CD8-positive, alpha-beta memory T cell (primary cell): ENCODE results near the gene TDRD10. TPM values are rescaled to one million over a fixed set of nuclear protein-coding genes. Genes with fewer than 3 reads are reported as not detected.
"Not testable (repeated sequence)": the region's sequence is repeated elsewhere in the genome, so short reads cannot be mapped to it uniquely, and the experiment has no call there.

ENCODE experiments used
- CTCF ChIA-PET: fragments of 350-600 bp; sonication (Branson Sonifier 250); formaldehyde crosslinking; loops from one replicate; lab custom pipeline; 2021; ENCODE audit warnings: antibody characterized with exemption; lab: Charles Lee
- POLR2A ChIA-PET: fragments of 350-600 bp; sonication (Branson Sonifier 250); formaldehyde crosslinking; loops from one replicate; lab custom pipeline; 2021; ENCODE audit warnings: antibody characterized with exemption; lab: Charles Lee
- DNase-seq, 5 donors: peaks; one replicate each; pipeline versions ENCODE4 v3.0.0 to v3.0.0-alpha.2; 2020 to 2022; ENCODE audit warnings: mixed read lengths in 1 of 5
- H3K27ac ChIP-seq: one replicate; pipeline ENCODE4 v1.7.0; 2013; ENCODE audit warnings: low read depth, mild to moderate bottlenecking, low read length, moderate library complexity
- H3K27me3 ChIP-seq: 2 replicates; pipeline ENCODE4 v1.7.0; 2013; ENCODE audit warnings: low read length, mild to moderate bottlenecking; ENCODE audit not compliant: insufficient read depth, poor library complexity, severe bottlenecking
- H3K36me3 ChIP-seq: 2 replicates; pipeline ENCODE4 v1.7.0; 2013; ENCODE audit warnings: mild to moderate bottlenecking, low read length, moderate library complexity; ENCODE audit not compliant: insufficient read depth
- H3K4me1 ChIP-seq: 2 replicates; pipeline ENCODE4 v1.7.0; 2013; ENCODE audit warnings: mild to moderate bottlenecking, low read length, moderate library complexity; ENCODE audit not compliant: insufficient read depth
- H3K4me3 ChIP-seq: 2 replicates; pipeline ENCODE4 v1.7.0; 2013; ENCODE audit warnings: mild to moderate bottlenecking, low read length
- H3K9me3 ChIP-seq: 2 replicates; pipeline ENCODE4 v1.7.0; 2013; ENCODE audit warnings: mild to moderate bottlenecking, low read length
- H3K27ac Mint-ChIP-seq, 8 donors: one replicate each; pipeline ENCODE4 v1.8.0; 2020 to 2021; ENCODE audit warnings: mixed read lengths in 8 of 8, mild to moderate bottlenecking in 6 of 8, inconsistent platforms in 3 of 8, moderate library complexity in 3 of 8
- H3K27me3 Mint-ChIP-seq, 2 donors: one replicate each; pipeline ENCODE4 v1.8.0; 2020 to 2021; ENCODE audit warnings: mixed read lengths in 2 of 2, mild to moderate bottlenecking in 1 of 2, moderate library complexity in 1 of 2
- H3K36me3 Mint-ChIP-seq, 3 donors: one replicate each; pipeline ENCODE4 v1.8.0; 2020 to 2021; ENCODE audit warnings: mixed read lengths in 3 of 3, inconsistent platforms in 1 of 3, mild to moderate bottlenecking in 1 of 3
- H3K4me1 Mint-ChIP-seq, 3 donors: one replicate each; pipeline ENCODE4 v1.8.0; 2020 to 2021; ENCODE audit warnings: mixed read lengths in 3 of 3, inconsistent platforms in 1 of 3, mild to moderate bottlenecking in 1 of 3
- H3K4me3 Mint-ChIP-seq, 7 donors: one replicate each; pipeline ENCODE4 v1.8.0; 2020 to 2021; ENCODE audit warnings: mixed read lengths in 7 of 7, mild to moderate bottlenecking in 6 of 7, moderate library complexity in 4 of 7, inconsistent platforms in 2 of 7
- H3K9me3 Mint-ChIP-seq, 5 donors: one replicate each; pipeline ENCODE4 v1.8.0; 2020 to 2022; ENCODE audit warnings: mixed read lengths in 5 of 5, mild to moderate bottlenecking in 3 of 5, moderate library complexity in 2 of 5, inconsistent platforms in 1 of 5
- polyA plus RNA-seq: library from polyadenylated mRNA; unstranded; fragments of 300-500 nt; fragmentation: Illumina TruSeq; gene quantifications from one replicate; pipeline ENCODE4 v1.2.3, GENCODE V29; 2021
- total RNA-seq, 2 experiments: library from RNA; stranded (reverse); gene quantifications; one replicate each; pipeline ENCODE4 v1.2.3, GENCODE V29; 2021

The TDRD10 gene
- total and polyA plus RNA-seq, 3 experiments from 2014 or later = not detected

GRCh38 chr1:154483941-154484803 is 17.8 kb upstream of the TDRD10 start:
- no peaks in the 10 kb centered on the region for H3K9me3 Mint-ChIP-seq
- H3K4me1 ChIP-seq = no peaks in the 10 kb centered on the region
- DNase-seq = no peak
- no peak overlapping the region for H3K27ac ChIP-seq
- H3K36me3 Mint-ChIP-seq = no peaks in the 10 kb centered on the region
- H3K27me3 ChIP-seq = no peaks in the 10 kb centered on the region
- H3K9me3 ChIP-seq = no peaks in the 10 kb centered on the region
- no peaks in the 10 kb centered on the region for H3K36me3 ChIP-seq
- H3K4me1 Mint-ChIP-seq = peaks cover 0 to 2% (median 0%) of the 10 kb centered on the region in 3 donors
- peak overlapping the region in 1 of 8 donors; percentile 88 for H3K27ac Mint-ChIP-seq
- POLR2A ChIA-PET = no interaction called here
- peaks cover 0 to 3% of the 10 kb centered on the region in 2 donors for H3K27me3 Mint-ChIP-seq
- no peak overlapping the region for H3K4me3 Mint-ChIP-seq
- H3K4me3 ChIP-seq = no peak overlapping the region
- CTCF ChIA-PET = no interaction called here

- no peaks in the 10 kb centered on the region for H3K36me3 ChIP-seq
- ChIA-PET POLR2A (no interaction called here), CTCF (no interaction called here)
- no peak overlapping the region for H3K4me3 Mint-ChIP-seq
- H3K36me3 Mint-ChIP-seq = no peaks in the 10 kb centered on the region
- peaks cover 0 to 3% of the 10 kb centered on the region in 2 donors for H3K27me3 Mint-ChIP-seq
- H3K27ac ChIP-seq = no peak overlapping the region
- H3K9me3 ChIP-seq = no peaks in the 10 kb centered on the region
- no peaks in the 10 kb centered on the region for H3K4me1 Mint-ChIP-seq
- H3K4me3 ChIP-seq = no peak overlapping the region
- no peaks in the 10 kb centered on the region for H3K9me3 Mint-ChIP-seq
- no peaks in the 10 kb centered on the region for H3K4me1 ChIP-seq
- H3K27me3 ChIP-seq = no peaks in the 10 kb centered on the region
- no peak overlapping the region for H3K27ac Mint-ChIP-seq
- no peak for DNase-seq
Measured at GRCh38 chr1:154485106-154485505, 16.9 kb upstream of the TDRD10 start.

DNA sequence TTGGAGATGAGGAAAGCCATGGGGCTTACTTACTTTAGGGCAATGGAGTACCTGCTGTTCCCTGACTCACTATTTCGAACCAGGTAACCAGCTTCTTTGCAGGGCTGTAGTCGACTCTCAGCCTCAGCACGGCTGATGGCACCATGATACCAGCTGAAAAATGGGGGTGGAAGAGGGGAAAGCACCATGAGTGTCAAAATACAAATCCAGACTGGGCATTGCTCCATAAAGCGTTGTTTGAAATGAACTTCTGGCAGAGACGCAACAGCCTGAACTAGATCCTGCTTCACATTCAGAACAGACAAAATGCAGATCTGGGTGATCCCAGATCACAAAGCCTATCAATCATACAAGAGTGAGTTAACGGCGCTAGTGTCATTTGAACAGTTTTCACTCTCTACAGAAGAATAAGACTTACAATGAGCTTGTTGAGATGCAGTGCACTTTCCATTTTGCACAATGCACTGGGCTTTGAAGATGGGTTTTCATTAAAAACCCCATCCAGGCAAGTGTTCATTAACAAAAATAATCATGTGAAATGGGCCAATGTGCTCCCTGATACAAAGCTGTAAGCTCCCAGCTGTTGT is 16.0 kb upstream of the TDRD10 start:
- H3K36me3 Mint-ChIP-seq = no peaks in the 10 kb centered on the region
- Histone ChIP-seq H3K27me3 (no peaks in the 10 kb centered on the region), H3K4me1 (no peaks in the 10 kb centered on the region), H3K27ac (no peak overlapping the region), H3K36me3 (no peaks in the 10 kb centered on the region), H3K4me3 (no peak overlapping the region), H3K9me3 (no peaks in the 10 kb centered on the region)
- no peak for DNase-seq
- H3K4me3 Mint-ChIP-seq = no peak overlapping the region
- H3K4me1 Mint-ChIP-seq = no peaks in the 10 kb centered on the region
- CTCF ChIA-PET = interaction anchor here (0.8 kb wide), 1 partner anchor 274 kb away, joined by 3 read pairs; no protein-coding TSS in a partner anchor
- POLR2A ChIA-PET = no interaction called here
- H3K9me3 Mint-ChIP-seq = no peaks in the 10 kb centered on the region
- H3K27me3 Mint-ChIP-seq = peaks cover 0 to 3% of the 10 kb centered on the region in 2 donors
- no peak overlapping the region for H3K27ac Mint-ChIP-seq

GRCh38 chr1:154486756-154487155 is 15.3 kb upstream of the TDRD10 start:
- H3K4me1 ChIP-seq, DNase-seq, H3K27ac ChIP-seq, H3K27me3 Mint-ChIP-seq, H3K36me3 Mint-ChIP-seq, H3K27ac Mint-ChIP-seq, H3K4me3 ChIP-seq, H3K9me3 Mint-ChIP-seq, H3K36me3 ChIP-seq, H3K4me1 Mint-ChIP-seq, H3K9me3 ChIP-seq, H3K27me3 ChIP-seq, H3K4me3 Mint-ChIP-seq, POLR2A ChIA-PET: not testable (repeated sequence)
- CTCF ChIA-PET = interaction anchor here (0.8 kb wide), 1 partner anchor 273 kb away, joined by 3 read pairs; no protein-coding TSS in a partner anchor

DNA sequence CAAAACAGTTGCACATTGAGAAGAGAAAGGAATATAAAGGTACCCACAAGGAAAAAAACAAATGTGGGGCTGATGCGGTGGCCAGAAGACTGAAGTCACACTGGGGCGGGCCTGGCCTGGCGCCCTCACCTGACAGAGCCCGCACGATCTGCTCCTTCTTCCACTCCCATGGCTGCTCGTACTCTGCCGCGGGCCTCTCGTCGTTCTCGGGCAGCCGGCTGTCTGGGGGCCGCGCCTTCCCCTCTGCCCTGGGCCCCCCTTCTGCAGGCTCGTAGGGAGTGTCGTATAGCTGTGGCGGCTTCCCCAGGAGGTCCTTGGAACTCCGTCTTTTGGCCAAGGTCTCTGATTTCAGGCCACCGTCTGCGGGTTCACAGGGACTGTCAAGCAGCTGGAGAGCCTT is 13.1 kb upstream of the TDRD10 start:
- POLR2A ChIA-PET = no interaction called here

GRCh38 chr1:154489695-154490274 is 12.2 kb upstream of the TDRD10 start:
- CTCF ChIA-PET = interaction anchor here (1.1 to 1.8 kb wide), 2 partner anchors 9 to 10 kb away, joined by 3 to 4 read pairs; no protein-coding TSS in a partner anchor
- H3K9me3 ChIP-seq = no peaks in the 10 kb centered on the region
- no peak for DNase-seq
- Mint-ChIP-seq H3K27ac (no peak overlapping the region), H3K9me3 (no peaks in the 10 kb centered on the region), H3K27me3 (peaks cover 0 to 1% of the 10 kb centered on the region in 2 donors), H3K36me3 (no peaks in the 10 kb centered on the region), H3K4me1 (peaks cover 21 to 27% (median 25%) of the 10 kb centered on the region in 3 donors), H3K4me3 (no peak overlapping the region)
- no peak overlapping the region for H3K27ac ChIP-seq
- H3K4me3 ChIP-seq = no peak overlapping the region
- no peaks in the 10 kb centered on the region for H3K36me3 ChIP-seq
- peaks cover 19% of the 10 kb centered on the region for H3K4me1 ChIP-seq
- no peaks in the 10 kb centered on the region for H3K27me3 ChIP-seq
- POLR2A ChIA-PET = no interaction called here

More for the DNA sequence above, 13.1 kb upstream of the TDRD10 start:
- Mint-ChIP-seq H3K27me3 (peaks cover 0 to 1% of the 10 kb centered on the region in 2 donors), H3K27ac (no peak overlapping the region), H3K9me3 (no peaks in the 10 kb centered on the region), H3K36me3 (no peaks in the 10 kb centered on the region), H3K4me1 (peaks cover 19 to 25% (median 24%) of the 10 kb centered on the region in 3 donors), H3K4me3 (no peak overlapping the region)
- CTCF ChIA-PET = no interaction called here
- no peak for DNase-seq
- Histone ChIP-seq H3K27me3 (no peaks in the 10 kb centered on the region), H3K4me3 (no peak overlapping the region), H3K27ac (no peak overlapping the region), H3K9me3 (no peaks in the 10 kb centered on the region), H3K4me1 (peaks cover 18% of the 10 kb centered on the region), H3K36me3 (no peaks in the 10 kb centered on the region)

DNA sequence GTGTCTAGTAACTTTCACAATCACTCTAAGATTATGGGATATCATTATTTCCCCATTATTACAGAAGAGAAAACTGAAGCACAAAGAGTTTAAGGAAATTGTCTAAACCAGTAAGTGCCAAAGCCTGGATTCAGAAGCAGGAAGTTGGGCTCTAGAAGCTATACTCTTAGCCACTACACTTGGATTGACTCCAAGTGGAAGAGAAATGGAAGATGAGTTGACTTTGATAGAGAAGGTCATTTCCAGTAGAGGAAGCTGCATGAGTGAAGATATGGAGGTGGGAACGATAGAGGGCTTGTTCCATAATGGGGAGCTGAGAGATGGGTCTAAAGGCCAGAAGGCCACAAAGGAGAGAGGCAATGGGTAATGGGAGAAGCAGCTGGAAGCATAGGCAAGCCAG is 11.7 kb upstream of the TDRD10 start:
- peaks cover 21 to 27% (median 26%) of the 10 kb centered on the region in 3 donors for H3K4me1 Mint-ChIP-seq
- CTCF ChIA-PET = interaction anchor here (0.9 to 1.8 kb wide), 3 partner anchors 10 to 42 kb away, joined by 3 to 4 read pairs (median 3); no protein-coding TSS in a partner anchor
- POLR2A ChIA-PET = no interaction called here
- Histone ChIP-seq H3K9me3 (no peaks in the 10 kb centered on the region), H3K4me1 (peaks cover 20% of the 10 kb centered on the region), H3K27me3 (no peaks in the 10 kb centered on the region), H3K36me3 (no peaks in the 10 kb centered on the region), H3K4me3 (no peak overlapping the region), H3K27ac (no peak overlapping the region)
- H3K27ac Mint-ChIP-seq = no peak overlapping the region
- no peak for DNase-seq
- H3K9me3 Mint-ChIP-seq = no peaks in the 10 kb centered on the region
- H3K27me3 Mint-ChIP-seq = peaks cover 0 to 1% of the 10 kb centered on the region in 2 donors
- no peak overlapping the region for H3K4me3 Mint-ChIP-seq
- no peaks in the 10 kb centered on the region for H3K36me3 Mint-ChIP-seq

- Histone ChIP-seq H3K36me3 (no peaks in the 10 kb centered on the region), H3K4me1 (peaks cover 37% of the 10 kb centered on the region), H3K27me3 (no peaks in the 10 kb centered on the region), H3K27ac (no peak overlapping the region), H3K9me3 (no peaks in the 10 kb centered on the region), H3K4me3 (no peak overlapping the region)
- CTCF ChIA-PET = interaction anchor here (1.1 kb wide), 1 partner anchor 55 kb away, joined by 3 read pairs; no protein-coding TSS in a partner anchor
- no peak for DNase-seq
- Mint-ChIP-seq H3K27me3 (peaks cover 1 to 3% of the 10 kb centered on the region in 2 donors), H3K9me3 (no peaks in the 10 kb centered on the region), H3K4me1 (peaks cover 32 to 39% (median 35%) of the 10 kb centered on the region in 3 donors), H3K27ac (peak overlapping the region in 4 of 8 donors; percentile 74 to 90 (median 80)), H3K36me3 (no peaks in the 10 kb centered on the region), H3K4me3 (peak overlapping the region in 2 of 7 donors; percentile 48 to 53)
- POLR2A ChIA-PET = no interaction called here
Measured at GRCh38 chr1:154492115-154492514, 9.9 kb upstream of the TDRD10 start.
